PC-3 (cell line): ENCODE data around the gene USH2A.

Experiments
- CTCF ChIP-seq: fragments of 300-600 bp; sonication (generic); conservative IDR thresholded peaks from 2 replicates; pipeline ENCODE4 v1.5.1; 2017; ENCODE audit warnings: antibody characterized with exemption, low read depth, mild to moderate bottlenecking, low read length
- EZH2 ChIP-seq: fragments of 300-600 bp; sonication (generic); IDR thresholded peaks from one replicate; pipeline ENCODE4 v1.6.1; 2017; ENCODE audit warnings: antibody characterized with exemption, mild to moderate bottlenecking, low read length; ENCODE audit not compliant: unreplicated experiment
- EZH2phosphoT487 ChIP-seq: fragments of 300-600 bp; sonication (generic); IDR thresholded peaks from 2 replicates; pipeline ENCODE4 v1.6.1; 2018; ENCODE audit warnings: mild to moderate bottlenecking, antibody characterized with exemption, low read length, borderline replicate concordance

- TF ChIP-seq CTCF (no peak), EZH2phosphoT487 (no peak), EZH2 (no peak)
Observed at GRCh38 chr1:216285052-216285451, 138.2 kb downstream of the USH2A start.
